ENCODE data around the gene FARS2. TPM values are rescaled to one million over a fixed set of nuclear protein-coding genes. Genes with fewer than 3 reads are reported as not detected.

FARS2 gene
- total RNA-seq, 3 donors from 2014 or later: 12.0 to 29.6 (median 24.3) TPM

DNA sequence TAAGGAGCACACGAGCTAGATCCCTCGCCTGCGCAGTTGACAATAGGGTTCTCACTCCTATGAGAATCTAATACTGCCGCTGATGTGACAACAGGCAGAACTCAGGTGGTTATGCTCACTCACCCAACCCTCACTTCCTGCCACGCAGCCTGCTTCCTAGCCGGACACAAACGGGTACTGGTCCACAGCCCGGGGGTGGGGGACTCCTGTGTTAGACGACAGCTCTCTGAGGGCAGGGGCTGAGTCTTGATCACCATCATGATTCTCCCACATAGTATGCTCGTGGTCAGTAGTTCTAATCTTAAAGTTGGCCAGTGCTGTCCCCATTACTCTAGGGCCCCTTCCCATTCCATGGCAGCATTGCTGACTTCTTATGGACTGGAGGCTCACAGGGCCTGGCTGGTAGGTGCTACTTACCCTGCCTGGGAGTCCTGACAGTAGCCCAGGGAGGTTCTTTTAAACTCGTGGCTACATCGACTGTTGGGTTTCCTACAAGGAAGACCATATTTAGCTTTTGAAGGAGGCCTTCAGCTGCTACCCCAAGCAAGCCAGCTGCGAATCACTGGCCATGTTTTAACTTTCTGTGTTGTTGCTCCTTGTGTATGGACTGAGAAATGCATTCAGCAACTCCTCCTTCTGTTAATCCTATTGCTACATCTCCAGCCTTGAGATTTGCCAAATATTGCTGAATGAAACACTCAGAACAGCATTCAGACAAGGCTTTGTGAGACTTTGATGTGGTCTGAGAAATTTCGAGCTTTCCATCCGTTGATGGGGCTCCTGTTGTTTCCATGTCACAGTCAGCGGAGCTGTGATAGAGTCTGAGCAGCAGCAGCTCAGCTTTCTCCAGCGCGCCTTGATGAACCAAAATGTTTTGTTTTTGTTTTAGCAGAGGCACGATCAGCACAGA, 445.1 kb downstream of the FARS2 start:
- no peak overlapping the region for H3K4me3 ChIP-seq
- no peak overlapping the region for H3K27ac ChIP-seq
- H3K27me3 ChIP-seq: no peaks in the 10 kb centered on the region
- no peaks in the 10 kb centered on the region for H3K36me3 ChIP-seq
- no peaks in the 10 kb centered on the region for H3K4me1 ChIP-seq
- no peak for DNase-seq (ENCODE audit: low spot score in 2 of 2)
- no peak for TF ChIP-seq POLR2AphosphoS5 (IDR thresholded peaks at IDR 0.05)
- TF ChIP-seq, protein P1, sequence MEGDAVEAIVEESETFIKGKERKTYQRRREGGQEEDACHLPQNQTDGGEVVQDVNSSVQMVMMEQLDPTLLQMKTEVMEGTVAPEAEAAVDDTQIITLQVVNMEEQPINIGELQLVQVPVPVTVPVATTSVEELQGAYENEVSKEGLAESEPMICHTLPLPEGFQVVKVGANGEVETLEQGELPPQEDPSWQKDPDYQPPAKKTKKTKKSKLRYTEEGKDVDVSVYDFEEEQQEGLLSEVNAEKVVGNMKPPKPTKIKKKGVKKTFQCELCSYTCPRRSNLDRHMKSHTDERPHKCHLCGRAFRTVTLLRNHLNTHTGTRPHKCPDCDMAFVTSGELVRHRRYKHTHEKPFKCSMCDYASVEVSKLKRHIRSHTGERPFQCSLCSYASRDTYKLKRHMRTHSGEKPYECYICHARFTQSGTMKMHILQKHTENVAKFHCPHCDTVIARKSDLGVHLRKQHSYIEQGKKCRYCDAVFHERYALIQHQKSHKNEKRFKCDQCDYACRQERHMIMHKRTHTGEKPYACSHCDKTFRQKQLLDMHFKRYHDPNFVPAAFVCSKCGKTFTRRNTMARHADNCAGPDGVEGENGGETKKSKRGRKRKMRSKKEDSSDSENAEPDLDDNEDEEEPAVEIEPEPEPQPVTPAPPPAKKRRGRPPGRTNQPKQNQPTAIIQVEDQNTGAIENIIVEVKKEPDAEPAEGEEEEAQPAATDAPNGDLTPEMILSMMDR (IDR thresholded peaks at IDR 0.05): no peak
- no peak for TF ChIP-seq POLR2A (IDR thresholded peaks at IDR 0.05)
- no peaks in the 10 kb centered on the region for H3K9me3 ChIP-seq
- intact Hi-C loops (cut with DNase I; ENCODE audit: low total_unique reads): no loop called here

DNA sequence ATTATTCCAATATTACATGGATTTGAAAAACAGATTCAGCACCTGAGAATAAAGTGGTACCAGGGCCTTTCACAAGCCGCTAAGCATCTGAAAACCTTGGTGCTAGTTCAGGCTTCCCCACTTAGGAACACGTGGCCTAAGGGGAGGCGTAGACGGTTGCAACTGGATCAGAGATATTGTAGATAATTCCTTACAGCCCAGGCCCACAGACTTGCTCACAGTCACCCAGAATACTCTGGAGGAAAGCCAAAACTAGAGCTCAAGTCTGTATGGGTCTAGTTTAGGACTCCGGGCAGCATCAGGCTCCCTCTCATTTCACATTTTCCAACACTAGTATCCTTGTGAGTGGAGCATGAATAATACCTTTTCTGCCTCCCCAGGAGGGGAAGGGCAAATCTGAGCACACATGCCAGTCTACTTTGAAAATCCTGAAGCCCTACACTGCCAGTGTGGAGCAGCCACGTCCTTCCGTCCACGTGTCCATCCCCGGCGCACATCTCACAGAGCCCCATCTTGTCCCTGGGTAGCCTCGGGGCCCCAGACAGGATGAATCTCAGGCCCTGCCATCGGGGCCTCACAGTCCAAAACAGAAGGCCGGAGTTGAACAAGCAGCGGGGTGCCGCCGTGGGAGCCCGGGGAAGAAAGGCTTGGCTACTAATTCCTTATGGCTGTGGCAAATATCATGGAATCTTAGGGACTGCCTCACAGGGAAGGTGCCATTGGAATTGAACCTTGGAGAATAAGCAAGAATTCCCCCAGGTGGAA, 446.1 kb downstream of the FARS2 start:
- Histone ChIP-seq H3K4me1 (no peaks in the 10 kb centered on the region), H3K36me3 (no peaks in the 10 kb centered on the region), H3K9me3 (no peaks in the 10 kb centered on the region), H3K4me3 (no peak overlapping the region), H3K27me3 (no peaks in the 10 kb centered on the region), H3K27ac (no peak overlapping the region)
- no peak for DNase-seq (ENCODE audit: low spot score in 2 of 2)
- intact Hi-C loops (cut with DNase I; ENCODE audit: low total_unique reads): no loop called here
- TF ChIP-seq, protein P1 (IDR thresholded peaks at IDR 0.05): no peak
- TF ChIP-seq POLR2AphosphoS5 (IDR thresholded peaks at IDR 0.05) (no peak), POLR2A (IDR thresholded peaks at IDR 0.05) (no peak)

DNA sequence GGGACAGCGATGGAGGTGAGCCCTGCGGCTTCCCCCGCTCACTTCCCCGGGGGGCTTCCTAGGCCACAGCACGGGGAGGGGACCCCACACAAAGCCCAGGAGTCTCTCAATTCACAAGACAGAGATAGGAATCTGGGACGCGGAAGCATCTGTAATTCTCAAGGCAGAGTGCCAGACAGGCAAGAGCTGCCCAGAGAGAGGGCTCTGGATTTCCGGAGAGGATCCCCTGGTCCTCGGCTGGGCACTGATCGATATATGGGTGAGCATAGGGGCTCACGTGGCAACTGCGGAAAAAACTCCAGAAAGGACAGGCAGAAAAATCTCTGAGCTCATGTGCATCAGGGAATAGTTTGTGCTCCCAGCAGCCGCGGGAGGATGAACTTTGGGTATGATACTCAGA, 449.2 kb downstream of the FARS2 start:
- intact Hi-C loops (cut with DNase I; ENCODE audit: low total_unique reads): no loop called here
- Histone ChIP-seq H3K9me3 (no peaks in the 10 kb centered on the region), H3K27ac (no peak overlapping the region), H3K4me3 (no peak overlapping the region), H3K27me3 (no peaks in the 10 kb centered on the region), H3K4me1 (no peaks in the 10 kb centered on the region), H3K36me3 (no peaks in the 10 kb centered on the region)
- DNase-seq (ENCODE audit: low spot score in 2 of 2): no peak
- TF ChIP-seq POLR2AphosphoS5 (IDR thresholded peaks at IDR 0.05): no peak
- TF ChIP-seq, protein P1 (IDR thresholded peaks at IDR 0.05): no peak
- TF ChIP-seq POLR2A (IDR thresholded peaks at IDR 0.05): no peak

DNA sequence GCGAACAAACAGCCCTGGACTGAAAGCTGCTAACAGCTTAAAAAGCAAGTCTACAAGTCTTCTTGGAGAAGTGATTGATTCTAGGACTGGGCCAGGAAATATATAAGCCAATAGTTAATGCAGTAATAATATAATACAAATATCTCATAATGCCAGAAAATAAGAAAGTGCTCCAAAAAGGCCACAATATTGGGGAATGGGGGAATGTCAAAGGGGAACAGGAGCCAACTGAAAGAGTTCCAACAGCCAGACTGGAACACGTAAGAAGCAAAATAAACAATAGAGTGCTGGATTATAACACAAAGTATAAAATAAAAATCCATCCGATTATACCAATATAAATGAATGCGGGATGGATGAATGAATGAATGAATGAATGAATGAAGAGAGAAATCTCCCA, 449.6 kb downstream of the FARS2 start:
- H3K36me3 ChIP-seq: no peaks in the 10 kb centered on the region
- no peaks in the 10 kb centered on the region for H3K9me3 ChIP-seq
- no peak for DNase-seq (ENCODE audit: low spot score in 2 of 2)
- TF ChIP-seq, protein P1 (IDR thresholded peaks at IDR 0.05): no peak
- TF ChIP-seq POLR2A (IDR thresholded peaks at IDR 0.05) (no peak), POLR2AphosphoS5 (IDR thresholded peaks at IDR 0.05) (no peak)
- H3K27me3 ChIP-seq: no peaks in the 10 kb centered on the region
- H3K4me1 ChIP-seq: no peaks in the 10 kb centered on the region
- intact Hi-C loops (cut with DNase I; ENCODE audit: low total_unique reads): no loop called here
- H3K4me3 ChIP-seq: no peak overlapping the region
- H3K27ac ChIP-seq: no peak overlapping the region
